Esophagus squamous epithelium (tissue), 4 donors: ENCODE results near the gene DNM3.

ENCODE experiments used
- CTCF ChIP-seq, 6 experiments: fragments of 450-650 bp in 4 of 6; fragments of 200-600 bp in 2 of 6; sonication (generic) in 2 of 6; IDR thresholded peaks; one replicate each; pipeline ENCODE4 v1.5.1; 2016 to 2019; ENCODE audit warnings: antibody characterized with exemption in 6 of 6, mild to moderate bottlenecking in 4 of 6, moderate library complexity in 4 of 6
- POLR2A ChIP-seq, 4 donors: fragments of 450-650 bp; IDR thresholded peaks; one replicate each; pipeline ENCODE4 v1.6.1; 2017; ENCODE audit warnings: antibody characterized with exemption in 4 of 4, mild to moderate bottlenecking in 4 of 4, moderate library complexity in 3 of 4

GRCh38 chr1:172423336-172423735, 582.0 kb downstream of the DNM3 start:
- TF ChIP-seq CTCF (IDR thresholded peaks at IDR 0.05): no peak
- no peak for TF ChIP-seq POLR2A (IDR thresholded peaks at IDR 0.05)
